IPS-11a (cell line): ENCODE results near the gene ZNF444.
"Not testable (repeated sequence)": the region's sequence is repeated elsewhere in the genome, so short reads cannot be mapped to it uniquely, and the experiment has no call there.

Source experiments
- H3K4me3 ChIP-seq: one replicate; pipeline ENCODE4 v1.5.1; 2013; ENCODE audit warnings: low read depth, low read length, control low read depth

ZNF444 gene

GRCh38 chr19:56140583-56141416, at the start of gene ZNF444:
Gene ZNF444, plus strand, starts transcription at chr19:56141287. Its CDS starts 5,625 bp downstream, at chr19:56146912.
- peak within 1 kb of the TSS; percentile 29 for H3K4me3 ChIP-seq

GRCh38 chr19:56091751-56092546, 49.1 kb upstream of the ZNF444 start:
- H3K4me3 ChIP-seq: no peak overlapping the region

- no peak overlapping the region for H3K4me3 ChIP-seq
Observed at GRCh38 chr19:56092685-56093631, 48.1 kb upstream of the ZNF444 start.

- no peak overlapping the region for H3K4me3 ChIP-seq
Observed at GRCh38 chr19:56094449-56094848, 46.6 kb upstream of the ZNF444 start.

GRCh38 chr19:56096665-56097064, 44.4 kb upstream of the ZNF444 start:
- no peak overlapping the region for H3K4me3 ChIP-seq

- no peak overlapping the region for H3K4me3 ChIP-seq
Observed at GRCh38 chr19:56097306-56097705, 43.8 kb upstream of the ZNF444 start.

- no peak overlapping the region for H3K4me3 ChIP-seq
Observed at GRCh38 chr19:56097776-56098175, 43.3 kb upstream of the ZNF444 start.

- H3K4me3 ChIP-seq: not testable (repeated sequence)
Observed at GRCh38 chr19:56098237-56098636, 42.9 kb upstream of the ZNF444 start.

GRCh38 chr19:56098731-56099568, 42.1 kb upstream of the ZNF444 start:
- H3K4me3 ChIP-seq: no peak overlapping the region

GRCh38 chr19:56099638-56100539, 41.2 kb upstream of the ZNF444 start:
- H3K4me3 ChIP-seq: no peak overlapping the region

GRCh38 chr19:56101095-56101494, 40.0 kb upstream of the ZNF444 start:
- no peak overlapping the region for H3K4me3 ChIP-seq

- no peak overlapping the region for H3K4me3 ChIP-seq
Observed at GRCh38 chr19:56101746-56102535, 39.1 kb upstream of the ZNF444 start.

- no peak overlapping the region for H3K4me3 ChIP-seq
Observed at GRCh38 chr19:56103027-56103614, 38.0 kb upstream of the ZNF444 start.

- H3K4me3 ChIP-seq: no peak overlapping the region
Observed at GRCh38 chr19:56104423-56104822, 36.7 kb upstream of the ZNF444 start.

GRCh38 chr19:56105090-56105701, 35.9 kb upstream of the ZNF444 start:
- no peak overlapping the region for H3K4me3 ChIP-seq

GRCh38 chr19:56105831-56106396, 35.2 kb upstream of the ZNF444 start:
- not testable (repeated sequence) for H3K4me3 ChIP-seq

GRCh38 chr19:56106397-56106849, 34.7 kb upstream of the ZNF444 start:
- H3K4me3 ChIP-seq: no peak overlapping the region
